NCI-H1436 treated with DMSO at 0.1 percent for 48 hours (cell line): Measurements from ENCODE around the gene TTLL9.
"Not testable (repeated sequence)": the region's sequence is repeated elsewhere in the genome, so short reads cannot be mapped to it uniquely, and the experiment has no call there.

Experiments used
- DNase-seq: peaks from one replicate; lab custom pipeline; 2025; lab: John Stamatoyannopoulos, UW

The TTLL9 gene, protein sequence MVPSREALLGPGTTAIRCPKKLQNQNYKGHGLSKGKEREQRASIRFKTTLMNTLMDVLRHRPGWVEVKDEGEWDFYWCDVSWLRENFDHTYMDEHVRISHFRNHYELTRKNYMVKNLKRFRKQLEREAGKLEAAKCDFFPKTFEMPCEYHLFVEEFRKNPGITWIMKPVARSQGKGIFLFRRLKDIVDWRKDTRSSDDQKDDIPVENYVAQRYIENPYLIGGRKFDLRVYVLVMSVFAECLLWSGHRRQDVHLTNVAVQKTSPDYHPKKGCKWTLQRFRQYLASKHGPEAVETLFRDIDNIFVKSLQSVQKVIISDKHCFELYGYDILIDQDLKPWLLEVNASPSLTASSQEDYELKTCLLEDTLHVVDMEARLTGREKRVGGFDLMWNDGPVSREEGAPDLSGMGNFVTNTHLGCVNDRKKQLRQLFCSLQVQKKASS

DNA sequence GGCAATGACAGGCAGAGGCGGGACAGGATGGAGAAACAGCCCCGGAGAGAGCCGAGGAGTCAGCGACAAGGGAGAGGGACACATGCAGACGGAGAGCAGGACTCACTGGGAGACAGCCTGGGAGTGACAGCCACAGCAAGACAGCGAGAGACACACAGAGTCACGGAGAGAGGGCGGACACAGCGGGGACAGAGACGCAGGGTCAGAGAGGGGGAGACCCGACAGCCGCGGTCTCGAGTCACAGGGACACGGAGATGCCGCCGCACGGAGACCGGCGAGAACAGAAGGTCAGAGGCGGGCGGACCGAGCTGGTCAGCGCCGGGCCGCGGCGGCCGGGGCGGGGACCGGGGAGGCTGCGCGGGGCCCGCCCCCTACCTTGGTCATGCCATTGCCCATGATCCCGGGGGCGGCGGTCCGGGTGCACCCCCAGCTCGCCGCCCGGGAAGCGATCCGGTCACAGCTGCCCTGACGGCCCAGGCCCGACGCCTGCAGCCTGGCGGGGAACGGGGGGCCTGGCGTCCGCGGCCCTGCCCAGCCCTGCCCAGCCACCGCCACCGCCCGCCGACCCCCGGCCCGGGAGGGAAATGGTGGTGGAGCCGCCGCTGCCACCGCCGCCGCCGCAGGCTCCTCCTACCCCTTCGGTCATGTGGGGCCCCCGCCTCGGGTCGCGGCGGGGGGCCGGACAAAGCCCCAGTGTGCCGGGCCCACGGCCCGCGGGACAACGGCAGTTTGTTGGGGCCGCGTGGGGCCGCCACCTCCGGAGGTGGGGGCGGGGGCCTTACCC lies at the start of gene TTLL9, which contains the start of gene DUSP15:
TSS of gene TTLL9 (plus strand) at position 693 of the 784 bp plus-strand sequence. CDS start 493 bp downstream, outside the sequence.
TSS of gene DUSP15 (minus strand) at position 586 of the 784 bp plus-strand sequence. CDS start at position 396, 190 bp downstream.
- DNase-seq = no peak

DNA sequence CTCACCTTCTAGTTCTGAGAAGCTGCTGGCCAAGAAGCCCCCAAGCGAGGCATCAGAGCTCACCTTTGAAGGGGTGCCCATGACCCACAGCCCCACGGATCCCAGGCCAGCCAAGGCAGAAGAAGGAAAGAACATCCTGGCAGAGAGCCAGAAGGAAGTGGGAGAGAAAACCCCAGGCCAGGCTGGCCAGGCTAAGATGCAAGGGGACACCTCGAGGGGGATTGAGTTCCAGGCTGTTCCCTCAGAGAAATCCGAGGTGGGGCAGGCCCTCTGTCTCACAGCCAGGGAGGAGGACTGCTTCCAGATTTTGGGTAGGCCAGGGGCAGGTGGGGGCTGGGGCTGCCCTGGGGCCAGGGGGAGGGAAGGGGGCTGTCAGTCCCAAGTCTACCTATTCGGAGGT lies 49.0 kb upstream of the TTLL9 start:
- DNase-seq = no peak

DNA sequence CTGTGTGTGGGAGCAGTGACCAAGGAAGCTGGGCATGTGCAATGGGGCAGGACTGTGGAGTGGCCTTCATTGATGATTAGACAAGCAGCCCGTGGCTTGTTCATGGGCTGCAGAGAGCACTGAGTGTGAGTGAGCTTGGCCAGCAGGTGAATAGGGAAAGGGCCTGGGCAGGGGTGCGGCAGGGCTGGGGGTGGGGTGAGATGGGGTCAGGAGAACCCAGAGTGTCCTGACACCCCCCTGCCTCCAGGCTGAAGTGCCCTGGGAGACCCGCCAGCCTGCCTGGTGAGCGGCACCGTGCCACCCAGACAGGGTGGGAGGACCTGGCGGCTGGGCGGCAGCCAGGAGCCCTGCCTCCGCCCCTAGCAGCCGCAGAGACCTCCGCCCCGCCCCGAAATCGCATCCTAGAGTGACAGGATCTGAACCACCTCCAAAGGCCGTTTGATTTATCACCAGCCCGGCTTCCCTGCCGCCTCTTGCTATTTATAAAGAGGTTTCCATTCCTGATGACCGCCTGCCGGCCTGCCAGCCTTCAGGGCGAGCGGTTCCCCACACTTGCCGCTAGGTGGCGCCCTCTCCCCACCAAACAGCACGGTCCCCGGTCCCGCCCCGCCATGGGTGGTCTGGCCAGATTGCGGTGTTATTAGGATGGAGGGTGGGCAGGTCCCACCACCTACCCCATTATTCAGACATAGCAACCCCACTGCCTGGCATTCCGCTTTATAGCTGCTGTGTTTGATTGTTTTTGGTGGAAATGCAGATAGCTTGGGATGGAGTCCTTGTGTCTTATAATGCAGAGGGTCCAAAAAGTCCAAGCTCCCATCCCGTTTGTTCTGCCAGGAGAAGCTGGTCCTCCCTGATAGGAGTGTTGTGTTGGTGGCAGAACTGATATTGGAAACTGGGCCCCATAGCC lies 47.8 kb upstream of the TTLL9 start:
- DNase-seq = no peak

DNA sequence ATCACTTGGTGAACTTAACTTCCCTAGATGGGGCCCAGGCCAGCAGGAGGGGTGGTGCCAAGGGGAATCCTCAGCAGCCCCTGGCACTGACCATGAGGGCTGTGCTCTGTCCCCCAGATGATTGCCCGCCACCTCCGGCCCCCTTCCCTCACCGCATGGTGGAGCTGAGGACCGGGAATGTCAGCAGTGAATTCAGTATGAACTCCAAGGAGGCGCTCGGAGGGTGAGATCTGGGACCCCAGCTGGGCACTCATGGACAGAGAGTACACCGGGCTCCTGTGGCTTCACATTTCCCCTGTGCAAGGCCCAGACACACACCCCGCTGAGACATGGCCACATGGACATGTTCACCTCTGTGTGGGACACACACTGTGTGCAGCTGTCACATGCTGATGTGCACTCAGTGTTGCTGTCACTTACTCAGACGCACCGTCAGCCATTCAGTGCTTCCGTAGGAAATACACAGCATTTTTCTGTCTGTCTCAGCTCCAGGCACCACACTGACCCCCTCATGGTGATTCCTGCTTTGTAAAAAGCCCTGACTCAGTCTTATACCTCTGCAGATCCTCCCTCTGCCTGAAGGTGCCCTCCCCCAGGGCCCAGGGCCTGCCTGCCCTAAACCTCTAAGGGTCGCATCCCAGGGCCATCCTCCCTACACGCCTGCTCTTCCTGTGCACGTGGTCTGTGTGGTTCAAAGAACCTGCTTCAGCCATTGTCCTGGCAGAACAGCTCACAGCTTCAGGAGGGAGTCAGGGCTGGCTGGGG lies 46.9 kb upstream of the TTLL9 start:
- DNase-seq = no peak

DNA sequence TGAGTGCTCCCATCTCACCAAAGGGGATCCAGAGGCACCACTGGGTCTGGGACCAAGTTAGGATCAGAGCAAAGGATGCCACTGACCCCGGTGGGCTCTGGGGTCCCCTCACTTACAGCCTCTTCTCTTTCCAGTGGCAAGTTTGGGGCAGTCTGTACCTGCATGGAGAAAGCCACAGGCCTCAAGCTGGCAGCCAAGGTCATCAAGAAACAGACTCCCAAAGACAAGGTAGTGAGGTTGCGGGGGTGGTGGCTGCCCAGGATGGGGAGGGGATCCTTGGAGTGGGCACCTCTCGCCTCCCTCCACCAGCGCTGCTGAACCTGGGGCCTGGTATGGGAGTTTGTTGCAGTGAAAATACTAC lies 46.3 kb upstream of the TTLL9 start:
- DNase-seq = no peak

DNA sequence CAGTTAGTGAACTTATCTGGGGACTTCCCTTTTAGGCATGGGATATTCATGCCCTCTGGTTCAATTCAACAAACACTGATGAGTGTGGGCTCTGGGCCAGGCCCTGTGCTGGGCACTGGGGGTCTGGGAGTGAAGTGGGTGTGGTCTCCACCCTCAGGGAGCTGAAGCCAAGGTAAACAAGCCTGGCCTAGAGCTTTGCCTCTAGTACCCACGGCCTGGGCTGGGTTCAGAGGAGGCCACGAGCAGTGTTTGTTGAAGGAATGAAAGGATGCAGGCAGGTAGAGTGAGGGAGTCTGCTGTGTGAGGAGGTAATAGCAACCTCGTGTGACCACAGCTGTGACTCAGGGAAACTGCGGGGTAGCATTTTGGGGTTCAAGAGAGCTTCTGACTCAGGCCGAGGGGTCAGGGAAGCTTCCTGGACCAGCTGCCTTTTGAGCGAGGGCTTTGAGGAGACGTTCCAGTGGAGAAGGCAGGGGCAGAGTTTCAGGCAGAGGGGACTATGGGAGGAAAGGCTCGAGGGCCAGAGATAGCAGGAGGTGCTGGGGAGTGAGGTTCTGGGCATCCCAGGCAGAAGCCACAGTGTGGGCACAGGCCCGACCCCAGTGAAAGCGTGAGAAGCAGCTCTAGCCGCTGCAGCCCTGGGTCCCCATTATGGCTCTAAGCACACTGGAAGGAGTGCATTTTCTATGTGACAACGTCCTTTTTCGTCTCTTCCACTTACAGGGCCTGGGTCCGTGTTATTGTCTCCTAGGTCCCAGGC lies 45.7 kb upstream of the TTLL9 start:
- no peak for DNase-seq

DNA sequence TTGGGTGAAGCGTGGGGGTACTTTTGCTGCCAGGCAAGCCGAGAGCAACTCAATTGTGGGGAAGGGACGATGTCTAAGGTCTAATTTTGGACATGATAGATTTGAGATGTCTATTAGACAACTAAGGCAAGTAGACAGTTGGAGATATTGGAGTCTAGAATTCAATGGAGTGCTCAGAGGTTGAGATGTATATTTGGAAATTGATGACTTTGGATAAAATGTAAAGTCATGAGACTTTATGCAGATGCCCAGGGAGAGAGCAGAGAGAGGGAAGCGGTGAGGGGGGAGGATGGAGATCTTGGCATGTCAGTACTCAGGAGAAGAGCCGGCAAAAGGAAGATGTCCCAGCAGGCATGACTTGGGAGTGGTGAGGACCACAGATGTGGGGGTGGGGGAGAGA lies 44.4 kb upstream of the TTLL9 start:
- DNase-seq = no peak

DNA sequence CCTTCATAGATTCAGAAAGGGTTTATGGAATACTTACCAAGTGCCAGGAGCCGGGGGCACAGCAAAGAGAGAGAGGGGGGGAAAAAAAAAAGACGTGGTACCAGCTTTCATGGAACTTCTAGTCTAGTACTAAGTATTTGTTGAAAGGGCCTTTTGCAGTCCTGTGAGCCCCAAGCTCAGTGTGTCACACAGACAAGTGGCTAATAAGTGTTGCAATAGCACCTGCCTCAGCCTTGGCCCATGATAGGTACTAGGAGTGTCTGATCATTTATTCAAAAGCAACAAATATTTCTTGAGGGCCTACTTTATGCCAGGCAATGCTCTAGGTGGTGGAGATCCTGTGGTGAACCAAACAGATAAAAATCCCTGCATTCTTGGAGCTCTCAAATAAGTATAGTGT lies 43.4 kb upstream of the TTLL9 start:
- DNase-seq = no peak

DNA sequence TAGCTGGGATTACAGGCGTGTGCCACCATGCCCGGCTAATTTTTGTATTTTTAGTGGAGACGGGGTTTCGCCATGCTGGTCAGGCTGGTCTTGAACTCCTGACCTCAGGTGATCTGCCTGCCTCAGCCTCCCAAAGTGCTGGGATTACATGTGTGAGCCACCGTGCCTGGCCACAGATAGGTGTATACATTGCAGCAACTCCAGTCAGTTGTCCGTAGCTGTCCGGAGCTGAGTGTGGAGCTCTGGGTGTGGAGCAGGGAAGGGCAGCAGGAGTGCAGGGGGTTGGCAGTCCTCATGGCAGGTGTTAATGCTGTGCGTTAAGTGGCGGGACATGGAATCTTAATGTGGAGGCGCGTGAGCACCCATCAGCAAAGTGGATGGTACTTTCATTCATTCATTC lies 42.4 kb upstream of the TTLL9 start:
- DNase-seq = not testable (repeated sequence)

DNA sequence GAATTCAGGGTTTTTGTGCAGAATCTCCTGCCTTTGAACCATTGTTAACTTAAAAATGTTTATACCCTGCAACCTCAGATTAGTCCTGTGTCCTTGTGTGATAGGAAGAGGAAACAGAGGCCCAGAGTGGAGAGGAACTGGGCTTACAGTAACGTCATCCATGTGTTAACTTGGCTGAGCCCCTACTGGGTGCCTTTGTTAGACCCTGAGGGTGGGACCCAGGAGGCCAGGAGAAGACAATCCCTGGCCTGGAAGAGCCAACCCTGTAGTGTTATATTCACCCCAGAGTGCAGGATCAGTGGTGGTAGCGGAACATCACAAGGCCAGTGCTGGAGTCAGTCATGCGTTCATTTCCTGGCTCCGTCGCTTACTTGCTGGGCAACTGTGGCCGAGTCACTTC lies 40.7 kb upstream of the TTLL9 start:
- no peak for DNase-seq

DNA sequence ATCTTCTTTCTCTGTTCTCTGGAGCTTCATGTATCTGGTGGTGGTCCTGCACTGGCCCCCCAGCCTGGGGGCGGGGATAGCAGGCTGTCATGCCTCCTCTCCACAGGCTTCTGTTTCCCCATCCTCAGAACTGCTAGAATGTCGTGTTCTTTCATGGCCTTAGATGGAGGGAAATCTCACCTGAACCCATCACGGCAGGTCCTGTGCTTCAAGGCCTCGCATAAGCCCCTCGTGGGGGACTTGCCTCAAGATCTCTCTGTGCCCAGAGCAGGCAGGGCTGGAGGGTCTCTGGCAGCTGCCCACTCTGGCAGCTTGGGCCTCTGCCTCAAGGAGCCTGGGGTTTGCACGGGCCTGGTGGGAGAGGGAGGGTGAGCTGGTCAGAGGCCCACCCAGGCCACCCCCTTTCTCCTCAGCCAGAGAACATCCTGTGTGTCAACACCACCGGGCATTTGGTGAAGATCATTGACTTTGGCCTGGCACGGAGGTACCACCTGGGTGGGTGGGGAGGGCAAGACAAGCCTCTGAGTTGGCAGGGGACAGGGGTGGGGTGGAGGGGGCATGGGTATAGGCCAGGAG lies 39.9 kb upstream of the TTLL9 start:
- DNase-seq = no peak

DNA sequence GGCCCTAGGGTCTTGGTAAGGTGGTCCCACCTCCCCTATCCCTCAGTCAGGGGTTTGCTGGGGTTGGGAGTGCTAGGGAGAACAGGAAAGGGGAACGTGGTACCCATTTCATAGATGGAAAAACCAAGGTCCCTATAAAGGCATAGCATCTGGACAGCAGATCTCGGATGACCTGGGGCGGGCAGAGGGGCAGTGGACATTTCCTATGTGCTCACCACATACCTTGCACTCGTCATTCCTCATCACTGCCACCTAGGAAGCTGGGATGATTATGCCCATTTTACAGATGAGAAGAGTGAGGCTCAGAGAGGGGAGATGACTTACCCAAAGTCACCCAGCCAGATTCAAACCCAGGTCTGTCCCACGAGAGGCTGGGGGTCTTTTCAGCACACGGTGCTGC lies 39.2 kb upstream of the TTLL9 start:
- DNase-seq = no peak

DNA sequence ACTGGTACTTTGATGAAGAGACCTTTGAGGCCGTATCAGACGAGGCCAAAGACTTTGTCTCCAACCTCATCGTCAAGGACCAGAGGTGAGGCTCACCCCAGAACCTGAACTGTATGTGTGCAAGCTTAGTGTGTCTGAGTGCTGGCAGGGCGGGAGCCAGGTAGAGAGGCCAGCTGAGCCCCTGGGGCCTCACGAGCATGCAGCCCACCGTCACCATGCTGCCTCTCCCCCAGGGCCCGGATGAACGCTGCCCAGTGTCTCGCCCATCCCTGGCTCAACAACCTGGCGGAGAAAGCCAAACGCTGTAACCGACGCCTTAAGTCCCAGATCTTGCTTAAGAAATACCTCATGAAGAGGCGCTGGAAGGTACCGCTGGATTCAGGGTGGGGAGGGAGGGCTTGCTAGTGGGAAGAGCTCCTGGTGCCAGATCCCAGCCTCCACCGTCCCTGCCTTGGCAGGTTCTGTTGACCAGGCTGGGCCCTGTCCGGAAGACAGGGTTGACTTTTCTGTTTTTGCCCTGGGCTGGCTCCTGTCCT lies 38.6 kb upstream of the TTLL9 start:
- DNase-seq = no peak

DNA sequence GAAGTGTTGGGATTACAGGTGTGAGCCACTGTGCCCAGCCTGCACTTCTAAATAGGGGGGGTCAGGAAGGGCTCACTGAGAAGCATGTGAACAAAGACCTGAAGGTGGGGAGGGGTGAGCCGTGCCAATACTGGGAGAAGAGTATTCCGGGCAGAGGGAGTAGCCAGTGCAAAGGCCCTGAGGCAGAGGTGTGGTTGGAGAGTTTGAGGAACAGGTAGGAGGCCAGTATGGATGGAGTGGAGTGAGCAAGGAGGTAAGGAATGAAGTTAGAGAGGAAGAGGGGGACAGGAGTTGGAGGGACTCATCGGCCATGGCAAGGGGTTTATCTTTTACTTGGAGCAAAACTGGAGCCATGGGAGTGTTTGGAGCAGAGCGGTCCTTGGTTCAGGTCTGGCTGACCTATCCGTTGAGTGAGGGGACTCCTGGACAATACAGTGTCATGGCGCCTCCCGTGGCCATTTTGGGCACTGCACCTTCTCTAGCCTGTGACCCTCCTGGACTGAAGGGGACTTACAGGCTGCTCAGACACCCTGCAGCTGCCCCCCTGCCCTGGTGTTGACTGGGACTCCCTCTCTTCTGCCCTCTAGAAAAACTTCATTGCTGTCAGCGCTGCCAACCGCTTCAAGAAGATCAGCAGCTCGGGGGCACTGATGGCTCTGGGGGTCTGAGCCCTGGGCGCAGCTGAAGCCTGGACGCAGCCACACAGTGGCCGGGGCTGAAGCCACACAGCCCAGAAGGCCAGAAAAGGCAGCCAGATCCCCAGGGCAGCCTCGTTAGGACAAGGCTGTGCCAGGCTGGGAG lies 37.1 kb upstream of the TTLL9 start:
- DNase-seq = no peak

DNA sequence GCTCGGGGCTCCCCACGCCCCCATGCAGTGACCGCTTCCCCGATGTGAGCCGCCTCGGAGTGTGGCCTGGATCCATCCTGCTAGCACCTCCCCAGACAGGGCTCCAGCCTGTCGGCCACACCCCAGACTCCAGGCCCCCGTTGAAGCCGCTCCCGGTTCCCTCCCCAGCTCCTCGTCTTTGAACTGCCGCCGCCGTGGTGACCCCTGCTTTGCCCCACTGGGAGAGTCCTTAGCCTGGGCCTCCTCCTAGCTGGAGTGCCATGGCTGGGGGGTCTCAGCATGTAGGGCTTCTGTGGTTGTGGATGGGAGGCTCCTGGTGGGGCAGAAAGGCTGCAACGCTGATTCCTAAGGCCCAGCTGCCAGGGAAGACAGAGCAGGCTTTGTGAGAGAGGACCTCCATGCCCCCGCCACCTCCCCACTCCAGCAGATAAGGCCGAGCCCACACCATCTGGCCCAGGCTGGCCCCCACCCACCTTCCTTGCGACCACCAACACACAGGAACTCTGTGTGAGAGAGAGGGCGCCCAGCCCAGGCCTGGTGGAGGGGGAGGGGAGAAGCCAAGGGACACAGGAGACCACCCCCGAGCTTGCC lies 36.4 kb upstream of the TTLL9 start:
- no peak for DNase-seq

DNA sequence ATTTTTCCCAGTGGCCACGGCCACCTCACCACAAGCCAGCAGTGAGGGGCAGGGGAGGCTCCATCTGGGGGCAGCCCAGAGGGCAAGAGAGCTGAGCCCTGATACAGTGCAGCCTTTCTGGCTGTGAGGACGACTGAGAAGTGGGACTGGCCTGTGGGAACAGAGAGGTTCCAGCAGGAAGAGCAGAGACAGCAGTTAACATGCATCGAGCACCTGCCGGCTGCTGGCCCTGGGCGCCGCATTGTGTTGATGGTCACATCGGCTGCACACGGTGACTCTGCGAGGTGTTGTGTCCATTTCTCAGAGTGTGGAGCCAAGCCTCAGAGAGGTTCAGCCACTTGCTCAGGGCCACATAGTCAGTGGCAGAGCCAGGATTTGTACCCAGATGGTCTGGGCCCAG lies 34.9 kb upstream of the TTLL9 start:
- DNase-seq = no peak

DNA sequence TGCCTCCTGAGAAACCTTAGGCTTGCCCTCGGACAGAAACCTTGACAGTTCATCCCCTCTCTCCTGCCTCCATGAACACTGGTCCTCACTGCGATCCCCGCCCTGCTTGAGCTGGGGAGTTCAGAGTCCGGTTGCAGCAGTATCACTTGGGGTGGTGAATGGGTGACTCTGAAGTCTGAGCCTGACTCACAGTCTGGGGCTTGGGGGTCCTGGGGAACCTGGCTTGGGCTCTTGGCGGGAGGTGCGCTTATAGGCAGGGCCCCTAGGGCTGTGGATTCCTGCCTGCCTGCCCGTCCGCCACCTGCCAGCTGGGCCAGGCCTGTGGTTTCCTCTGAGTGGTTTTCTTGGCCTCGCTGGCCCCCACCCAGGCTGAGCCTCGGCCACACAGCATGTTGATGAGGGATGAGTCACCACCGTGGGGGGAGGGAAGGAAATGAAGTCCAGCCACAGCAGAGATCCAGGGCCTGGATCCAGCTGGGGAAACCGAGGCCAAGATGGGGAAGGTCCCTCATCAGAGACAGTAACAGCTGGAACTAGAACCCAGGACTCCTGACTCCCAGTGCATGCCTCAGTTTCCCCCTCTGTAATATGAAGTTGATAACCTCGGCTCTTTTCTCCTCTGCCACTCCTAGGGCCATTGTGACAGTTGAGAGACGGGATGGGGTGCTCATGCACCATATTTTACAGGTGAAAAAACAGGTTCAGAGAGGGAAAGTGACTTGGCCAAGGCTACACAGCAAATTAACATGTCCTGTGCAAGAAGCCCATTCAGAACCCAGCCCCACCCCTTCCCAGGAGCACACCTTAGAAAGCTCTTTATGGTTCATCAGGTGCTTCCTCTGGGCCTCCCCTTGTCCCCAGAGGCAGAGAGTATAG lies 34.2 kb upstream of the TTLL9 start:
- DNase-seq = no peak
